AG04450 (cell line): ENCODE results near the gene CACNA1G. TPM values are rescaled to one million over a fixed set of nuclear protein-coding genes. Genes with fewer than 3 reads are reported as not detected.
A peak's percentile ranks its signal among the peaks of the same experiment; 100 is the strongest.

ENCODE experiments used
- CTCF ChIA-PET: fragments of 300-600, 350-600 bp; formaldehyde crosslinking; extraction: SDS; loops from one replicate; lab custom pipeline; 2022; ENCODE audit warnings: antibody characterized with exemption, inconsistent platforms; lab: Charles Lee
- POLR2A ChIA-PET: fragments of 350-600 bp; formaldehyde crosslinking; extraction: SDS; loops from one replicate; lab custom pipeline; 2021; ENCODE audit warnings: antibody characterized with exemption, inconsistent platforms; lab: Yijun Ruan, JAX
- DNase-seq: peaks from one replicate; pipeline ENCODE4 v3.0.0-alpha.2; 2011; ENCODE audit warnings: low read depth, low spot score
- H3K27ac ChIP-seq: one replicate; pipeline ENCODE4 v1.5.1; 2012; ENCODE audit warnings: low read depth, low read length, control low read depth
- H3K27me3 ChIP-seq: one replicate; pipeline ENCODE4 v1.6.0; 2012; ENCODE audit warnings: low read length; ENCODE audit not compliant: control insufficient read depth, insufficient read depth
- H3K4me3 ChIP-seq: 2 replicates; pipeline ENCODE4 v1.5.1; 2011; ENCODE audit warnings: mild to moderate bottlenecking, low read depth, low read length, control low read depth
- H3K9me3 ChIP-seq: 2 replicates; pipeline ENCODE4 v1.5.1; 2012; ENCODE audit warnings: low read length; ENCODE audit not compliant: control insufficient read depth, insufficient read depth
- polyA plus RNA-seq: library from polyadenylated mRNA; depleted of rRNA; stranded (reverse); fragments of >200 nt; gene quantifications from 2 replicates; pipeline ENCODE4 v1.2.3, GENCODE V29; 2011
- TF ChIP-seq, protein P1 (sequence below): IDR thresholded peaks from 2 replicates; pipeline ENCODE4 v1.5.1; 2011; ENCODE audit warnings: low read depth, low read length, control low read depth, inconsistent platforms

Gene CACNA1G
- polyA plus RNA-seq, 1 experiment, result 0.05 TPM

DNA sequence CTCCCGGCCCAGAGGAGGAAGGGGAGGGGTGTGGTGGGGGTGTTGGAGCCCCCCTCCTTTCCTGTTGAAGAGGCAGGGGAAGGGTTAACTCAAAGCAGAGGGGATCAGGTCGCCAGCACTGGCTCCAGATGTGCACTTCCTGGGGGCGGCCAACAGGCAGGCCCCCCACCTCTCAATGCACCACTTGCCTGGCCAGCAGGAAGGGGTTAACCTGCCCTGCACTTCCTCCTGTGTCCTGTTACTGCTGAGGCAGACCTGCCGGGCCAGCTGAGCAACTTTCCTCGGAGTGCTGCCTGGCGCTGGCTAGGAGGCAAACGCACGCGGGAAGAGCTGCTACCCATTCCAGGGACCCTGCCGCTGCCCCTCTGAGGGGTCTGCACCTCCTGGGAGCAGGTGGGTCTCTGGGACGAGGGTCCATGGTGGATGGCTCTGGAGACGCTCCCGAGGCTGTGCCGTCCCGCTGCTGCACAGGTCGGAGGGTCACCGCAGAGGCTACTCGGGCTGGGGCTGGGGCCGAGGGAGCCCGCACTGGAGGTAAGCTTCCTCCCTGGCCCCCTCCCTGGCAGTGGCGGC, 28.0 kb upstream of the CACNA1G start, which contains the start of gene EPN3:
TSS of gene EPN3 (plus strand) at position 284 of the 573 bp plus-strand sequence. CDS start 3,822 bp downstream, outside the sequence.
- TF ChIP-seq, protein P1, sequence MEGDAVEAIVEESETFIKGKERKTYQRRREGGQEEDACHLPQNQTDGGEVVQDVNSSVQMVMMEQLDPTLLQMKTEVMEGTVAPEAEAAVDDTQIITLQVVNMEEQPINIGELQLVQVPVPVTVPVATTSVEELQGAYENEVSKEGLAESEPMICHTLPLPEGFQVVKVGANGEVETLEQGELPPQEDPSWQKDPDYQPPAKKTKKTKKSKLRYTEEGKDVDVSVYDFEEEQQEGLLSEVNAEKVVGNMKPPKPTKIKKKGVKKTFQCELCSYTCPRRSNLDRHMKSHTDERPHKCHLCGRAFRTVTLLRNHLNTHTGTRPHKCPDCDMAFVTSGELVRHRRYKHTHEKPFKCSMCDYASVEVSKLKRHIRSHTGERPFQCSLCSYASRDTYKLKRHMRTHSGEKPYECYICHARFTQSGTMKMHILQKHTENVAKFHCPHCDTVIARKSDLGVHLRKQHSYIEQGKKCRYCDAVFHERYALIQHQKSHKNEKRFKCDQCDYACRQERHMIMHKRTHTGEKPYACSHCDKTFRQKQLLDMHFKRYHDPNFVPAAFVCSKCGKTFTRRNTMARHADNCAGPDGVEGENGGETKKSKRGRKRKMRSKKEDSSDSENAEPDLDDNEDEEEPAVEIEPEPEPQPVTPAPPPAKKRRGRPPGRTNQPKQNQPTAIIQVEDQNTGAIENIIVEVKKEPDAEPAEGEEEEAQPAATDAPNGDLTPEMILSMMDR, result no peak
- H3K27ac ChIP-seq, result no peak within 1 kb of the TSS
- DNase-seq, result no peak
- ChIA-PET CTCF (interaction anchor here (1.9 kb wide), 1 partner anchor 162 kb away, joined by 4 read pairs; no protein-coding TSS in a partner anchor), POLR2A (no interaction called here)
- H3K9me3 ChIP-seq, result no peaks in the 10 kb centered on the region; the same call in 1 of the 2 replicates
- peaks cover 43% of the 10 kb centered on the region for H3K27me3 ChIP-seq
- H3K4me3 ChIP-seq, result no peak within 1 kb of the TSS

GRCh38 chr17:50533185-50533584, 27.3 kb upstream of the CACNA1G start:
- no peak for DNase-seq
- H3K4me3 ChIP-seq, result no peak overlapping the region
- H3K27ac ChIP-seq, result no peak overlapping the region
- CTCF ChIA-PET, result no interaction called here
- peaks cover 40% of the 10 kb centered on the region for H3K27me3 ChIP-seq
- TF ChIP-seq, protein P1, result no peak
- H3K9me3 ChIP-seq, result no peaks in the 10 kb centered on the region; the same call in 1 of the 2 replicates
- POLR2A ChIA-PET, result no interaction called here

DNA sequence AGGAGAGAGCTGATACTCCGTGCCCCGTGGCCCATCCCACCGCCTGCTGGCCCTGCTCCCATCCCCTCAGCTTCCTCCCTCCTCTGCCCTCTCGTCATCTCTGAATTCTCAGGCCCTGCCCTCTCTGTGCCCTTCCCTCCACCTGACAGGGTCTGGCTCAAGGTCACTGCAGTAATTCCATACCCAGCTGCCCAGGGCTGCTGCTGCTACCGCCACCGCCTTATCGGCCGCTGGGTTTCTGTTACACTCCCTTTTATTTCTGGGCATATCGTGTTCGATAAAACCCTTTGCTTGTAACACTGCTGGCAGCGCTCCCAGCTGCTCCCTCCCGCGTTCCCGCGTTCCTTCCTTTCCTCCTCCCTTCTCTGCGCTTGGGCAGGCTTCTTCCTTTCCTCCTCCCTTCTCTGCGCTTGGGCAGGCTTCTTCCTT, 26.8 kb upstream of the CACNA1G start:
- ChIA-PET POLR2A (no interaction called here), CTCF (no interaction called here)
- Histone ChIP-seq H3K27ac (no peak overlapping the region), H3K9me3 (no peaks in the 10 kb centered on the region; the same call in 1 of the 2 replicates), H3K27me3 (peaks cover 40% of the 10 kb centered on the region), H3K4me3 (no peak overlapping the region)
- no peak for DNase-seq
- TF ChIP-seq, protein P1, result no peak

DNA sequence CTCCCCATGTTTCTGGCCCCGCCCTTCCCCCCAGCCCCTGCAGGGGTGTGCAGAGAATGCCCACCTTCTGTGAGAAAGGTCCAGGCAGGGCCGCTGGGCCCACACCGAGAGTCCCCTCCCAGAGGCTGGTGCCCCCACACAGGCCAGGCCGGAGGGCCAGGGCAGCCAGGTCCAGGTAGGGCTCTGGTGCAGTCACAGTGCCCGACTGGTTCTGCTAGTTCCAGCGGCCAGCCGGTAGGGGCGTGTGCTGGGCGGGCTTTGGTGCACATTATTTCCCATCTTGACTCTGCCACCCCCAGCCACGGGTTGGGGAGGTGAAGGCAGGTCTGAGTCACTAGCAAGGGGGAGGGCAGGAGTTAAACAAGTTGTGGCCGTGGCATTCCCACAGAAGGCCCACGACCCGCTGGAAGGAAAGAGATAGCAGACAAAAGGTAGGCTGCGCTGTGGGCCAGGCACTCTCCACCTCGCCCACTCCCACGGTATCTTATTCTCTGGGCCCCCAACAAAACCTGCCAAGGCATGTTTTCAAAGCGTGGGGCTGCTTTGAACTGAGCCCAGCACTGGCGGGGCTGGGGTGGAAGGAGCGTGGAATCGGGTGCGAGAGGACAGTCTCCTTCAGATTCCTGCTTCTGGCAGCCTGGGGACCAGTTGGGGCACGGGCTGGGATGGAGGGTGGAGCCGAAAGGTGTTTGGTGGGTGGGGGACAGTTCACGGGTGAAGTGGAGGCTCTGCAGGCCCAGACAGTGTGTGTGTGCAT, 26.1 kb upstream of the CACNA1G start:
- Histone ChIP-seq H3K27ac (no peak overlapping the region), H3K9me3 (no peaks in the 10 kb centered on the region; the same call in 1 of the 2 replicates), H3K27me3 (peaks cover 37% of the 10 kb centered on the region), H3K4me3 (no peak overlapping the region)
- CTCF ChIA-PET, result no interaction called here
- POLR2A ChIA-PET, result no interaction called here
- TF ChIP-seq, protein P1, result 0 out of 2 replicates have a peak, but pooled peaks have one; percentile 16
- no peak for DNase-seq

GRCh38 chr17:50534979-50535326, 25.6 kb upstream of the CACNA1G start:
- no peaks in the 10 kb centered on the region; the same call in 1 of the 2 replicates for H3K9me3 ChIP-seq
- no peak overlapping the region for H3K27ac ChIP-seq
- no peak overlapping the region for H3K4me3 ChIP-seq
- TF ChIP-seq, protein P1, result no peak
- DNase-seq, result no peak
- CTCF ChIA-PET, result no interaction called here
- H3K27me3 ChIP-seq, result peaks cover 33% of the 10 kb centered on the region
- POLR2A ChIA-PET, result no interaction called here
